Coronary artery (tissue), 2 donors: Measurements from ENCODE around the gene PPP1R14D.

Source experiments
- DNase-seq: peaks from one replicate; pipeline ENCODE4 v3.0.0-alpha.2; 2017; ENCODE audit warnings: low spot score
- H3K27ac ChIP-seq, 2 donors: fragments of 200-600 bp; sonication (generic); one replicate each; pipeline ENCODE4 v1.5.1; 2016 to 2019
- H3K4me3 ChIP-seq: fragments of 200-600 bp; sonication (generic); 2 replicates; pipeline ENCODE4 v1.5.1; 2016; ENCODE audit warnings: mild to moderate bottlenecking, moderate library complexity
- CTCF ChIP-seq: fragments of 200-600 bp; sonication (generic); IDR thresholded peaks from one replicate; pipeline ENCODE4 v1.5.1; 2019; ENCODE audit warnings: antibody characterized with exemption

The PPP1R14D gene

GRCh38 chr15:40773496-40773895 is 55.0 kb downstream of the PPP1R14D start:
- Histone ChIP-seq H3K4me3 (no peak overlapping the region), H3K27ac (no peak overlapping the region)
- TF ChIP-seq CTCF: no peak
- DNase-seq: no peak

DNA sequence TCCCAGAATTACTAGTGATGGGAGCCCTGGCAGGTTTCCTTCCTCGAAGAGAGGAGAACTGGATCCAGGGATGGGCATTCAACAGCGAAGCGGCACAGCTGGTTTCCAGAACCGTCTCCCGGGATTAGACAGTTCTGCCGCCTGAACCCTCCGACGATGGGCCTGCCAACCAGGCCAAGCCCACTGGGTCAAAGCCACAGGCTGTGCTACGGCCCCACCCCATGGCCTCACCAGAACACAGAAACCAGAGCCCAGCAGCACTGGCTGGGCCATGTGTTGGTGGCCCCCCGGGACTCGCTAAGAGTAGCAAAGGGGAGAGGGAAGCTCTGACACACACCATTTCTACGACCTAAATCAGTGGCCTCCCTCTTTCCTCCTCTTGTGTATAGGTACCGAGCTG is 56.5 kb downstream of the PPP1R14D start:
- H3K4me3 ChIP-seq: no peak overlapping the region
- H3K27ac ChIP-seq: no peak overlapping the region
- no peak for TF ChIP-seq CTCF
- DNase-seq: no peak

GRCh38 chr15:40771242-40771641 is 57.3 kb downstream of the PPP1R14D start:
- TF ChIP-seq CTCF: no peak
- DNase-seq: no peak
- Histone ChIP-seq H3K27ac (no peak overlapping the region), H3K4me3 (no peak overlapping the region)

- H3K27ac ChIP-seq: peak overlapping the region in 1 of 2 donors; percentile 51
- DNase-seq: no peak
- no peak overlapping the region for H3K4me3 ChIP-seq
- no peak for TF ChIP-seq CTCF
Observed at GRCh38 chr15:40770147-40770721, 58.3 kb downstream of the PPP1R14D start.

DNA sequence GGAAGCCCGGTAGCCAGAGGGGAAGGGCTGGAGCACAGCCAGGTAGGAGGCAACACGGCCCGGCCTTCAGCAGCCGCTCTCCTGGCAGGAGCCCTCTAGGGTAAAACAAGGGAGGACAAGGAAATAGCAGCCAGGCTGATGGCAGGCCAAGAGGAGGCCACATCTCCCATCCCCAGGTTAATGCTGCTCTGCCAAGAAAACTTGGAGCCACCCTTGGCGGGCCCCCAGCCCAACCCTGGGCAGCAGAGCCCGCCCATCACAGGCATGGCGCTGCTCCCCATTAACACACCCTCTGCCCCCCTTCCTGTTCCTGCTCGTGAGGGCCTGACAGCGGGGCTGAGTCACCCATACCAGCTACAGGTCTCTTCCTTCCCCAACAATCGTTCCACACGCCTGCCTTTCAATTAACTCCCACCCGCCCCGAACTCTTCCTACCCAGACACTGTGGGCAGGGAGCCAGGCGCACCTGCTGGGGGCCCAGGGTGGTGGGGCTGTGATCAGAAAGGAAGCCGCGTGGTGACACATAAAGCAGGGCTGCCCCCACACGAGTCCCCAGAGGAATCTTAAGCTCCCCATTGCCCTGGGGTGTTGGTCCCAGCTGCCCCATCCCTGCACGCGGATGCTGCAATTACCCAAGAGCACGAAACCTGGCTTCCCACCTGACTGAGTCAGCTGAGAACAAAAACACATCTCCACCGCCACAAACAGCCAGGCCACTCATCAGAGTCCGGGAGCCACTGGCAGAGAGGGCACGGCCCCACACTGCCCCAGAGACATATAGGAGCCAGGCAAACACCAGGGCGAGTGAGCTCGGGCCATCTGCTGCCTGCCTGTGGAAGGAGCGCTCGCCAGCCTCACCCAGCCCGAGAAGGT is 59.0 kb downstream of the PPP1R14D start, which contains the start of gene C15orf62:
Gene C15orf62 (plus strand): TSS at position 707 of the 873 bp plus-strand sequence. CDS start 516 bp downstream, outside the sequence.
- no peak within 1 kb of the TSS for H3K4me3 ChIP-seq
- no peak for DNase-seq
- TF ChIP-seq CTCF: no peak
- H3K27ac ChIP-seq: peak within 1 kb of the TSS in 1 of 2 donors; percentile 51

- DNase-seq: no peak
- TF ChIP-seq CTCF: no peak
- Histone ChIP-seq H3K4me3 (no peak overlapping the region), H3K27ac (peak overlapping the region in 1 of 2 donors; percentile 51)
Observed at GRCh38 chr15:40768521-40769273, 59.8 kb downstream of the PPP1R14D start.
